Central memory CD8-positive, alpha-beta T cell (primary cell): ENCODE results near the gene HDAC4.

ENCODE experiments used
- ATAC-seq: fragments of 150-1000 bp; cut with Tn5 transposase; replicated peaks from 2 replicates; pipeline ENCODE4 v1.10.0; 2022; ENCODE audit warnings: mild to moderate bottlenecking, moderate FRiP score, moderate number of reproducible peaks; ENCODE audit not compliant: poor library complexity, severe bottlenecking; ENCODE audit errors: extremely low read depth
- DNase-seq, 2 donors: peaks; one replicate each; pipeline ENCODE4 v3.0.0; 2021; ENCODE audit warnings: low spot score in 2 of 2
- H3K27ac Mint-ChIP-seq: one replicate; pipeline ENCODE4 v1.8.0; 2022; ENCODE audit warnings: low read depth, mild to moderate bottlenecking, moderate library complexity, mixed read lengths
- H3K27me3 Mint-ChIP-seq: one replicate; pipeline ENCODE4 v1.8.0; 2022; ENCODE audit warnings: mixed read lengths
- H3K36me3 Mint-ChIP-seq: one replicate; pipeline ENCODE4 v1.8.0; 2022; ENCODE audit warnings: mild to moderate bottlenecking, moderate library complexity, mixed read lengths; ENCODE audit not compliant: insufficient read depth
- H3K4me1 Mint-ChIP-seq: one replicate; pipeline ENCODE4 v1.8.0; 2022; ENCODE audit warnings: mixed read lengths
- H3K4me3 Mint-ChIP-seq: one replicate; pipeline ENCODE4 v1.8.0; 2022; ENCODE audit warnings: mild to moderate bottlenecking, moderate library complexity, mixed read lengths
- H3K9me3 Mint-ChIP-seq: one replicate; pipeline ENCODE4 v1.8.0; 2022; ENCODE audit warnings: mixed read lengths

HDAC4 gene

DNA sequence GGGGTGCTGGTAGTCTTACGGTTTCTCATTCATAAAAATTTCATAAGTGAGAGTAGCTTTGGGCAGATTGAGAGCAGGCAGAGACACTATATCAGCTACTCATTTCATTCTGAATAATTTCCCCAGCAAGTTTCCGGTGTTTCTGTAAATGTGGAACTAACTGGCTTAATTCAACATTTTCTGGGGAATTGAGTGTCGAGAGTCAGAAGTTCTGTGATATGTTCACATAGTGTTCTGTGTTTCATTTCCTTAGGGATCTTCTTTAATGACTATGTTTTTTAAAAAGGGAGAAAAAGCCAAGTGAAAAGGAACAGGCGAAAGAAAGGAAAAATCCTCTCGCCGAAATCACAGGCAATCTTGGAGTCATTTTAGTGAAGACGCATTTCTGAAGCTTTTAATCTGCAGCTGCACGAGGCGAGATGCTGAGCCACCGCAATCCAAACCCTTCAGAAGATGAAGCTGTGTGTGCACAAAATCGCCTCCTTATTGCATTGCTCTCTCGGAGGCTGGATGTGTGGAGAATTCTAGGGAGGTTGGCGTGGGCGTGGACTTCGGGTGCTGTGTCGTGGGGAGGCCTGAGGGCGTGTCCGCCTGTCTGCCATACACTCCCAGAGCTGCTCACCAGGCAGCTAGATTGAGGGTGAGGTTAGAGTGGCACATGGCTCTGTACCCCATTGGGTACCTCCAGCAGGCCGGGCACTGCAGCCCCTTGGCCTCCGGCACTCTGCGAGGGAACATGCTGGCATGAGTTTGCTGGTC lies 38.4 kb upstream of the HDAC4 start:
- no peak overlapping the region for H3K27ac Mint-ChIP-seq
- H3K27me3 Mint-ChIP-seq = peaks cover 53% of the 10 kb centered on the region
- H3K9me3 Mint-ChIP-seq = no peaks in the 10 kb centered on the region
- H3K4me1 Mint-ChIP-seq = peaks cover 31% of the 10 kb centered on the region
- no peak overlapping the region for H3K4me3 Mint-ChIP-seq
- ATAC-seq (no peak), DNase-seq (no peak)
- no peaks in the 10 kb centered on the region for H3K36me3 Mint-ChIP-seq

DNA sequence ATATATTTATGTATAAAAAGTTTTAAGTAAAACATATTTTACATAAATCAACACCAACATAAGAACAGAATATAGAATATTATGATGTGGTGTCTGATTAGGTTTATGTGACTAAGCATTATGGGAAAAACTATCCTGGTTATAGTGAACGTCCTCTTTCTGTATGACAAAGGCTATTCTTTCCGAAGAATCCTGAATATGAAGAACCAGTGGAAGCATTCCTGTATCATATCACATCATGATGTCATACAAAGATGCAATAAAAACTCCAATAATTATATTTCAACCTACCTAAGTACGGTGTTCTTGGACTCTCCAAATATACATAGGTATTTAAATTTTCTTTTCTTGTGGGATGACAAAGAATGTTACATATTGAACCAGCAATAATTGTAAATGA lies 37.5 kb upstream of the HDAC4 start:
- DNase-seq (no peak), ATAC-seq (no peak)
- peaks cover 7% of the 10 kb centered on the region for H3K9me3 Mint-ChIP-seq
- peaks cover 27% of the 10 kb centered on the region for H3K4me1 Mint-ChIP-seq
- H3K36me3 Mint-ChIP-seq = no peaks in the 10 kb centered on the region
- H3K27ac Mint-ChIP-seq = no peak overlapping the region
- peaks cover 45% of the 10 kb centered on the region for H3K27me3 Mint-ChIP-seq
- H3K4me3 Mint-ChIP-seq = no peak overlapping the region

DNA sequence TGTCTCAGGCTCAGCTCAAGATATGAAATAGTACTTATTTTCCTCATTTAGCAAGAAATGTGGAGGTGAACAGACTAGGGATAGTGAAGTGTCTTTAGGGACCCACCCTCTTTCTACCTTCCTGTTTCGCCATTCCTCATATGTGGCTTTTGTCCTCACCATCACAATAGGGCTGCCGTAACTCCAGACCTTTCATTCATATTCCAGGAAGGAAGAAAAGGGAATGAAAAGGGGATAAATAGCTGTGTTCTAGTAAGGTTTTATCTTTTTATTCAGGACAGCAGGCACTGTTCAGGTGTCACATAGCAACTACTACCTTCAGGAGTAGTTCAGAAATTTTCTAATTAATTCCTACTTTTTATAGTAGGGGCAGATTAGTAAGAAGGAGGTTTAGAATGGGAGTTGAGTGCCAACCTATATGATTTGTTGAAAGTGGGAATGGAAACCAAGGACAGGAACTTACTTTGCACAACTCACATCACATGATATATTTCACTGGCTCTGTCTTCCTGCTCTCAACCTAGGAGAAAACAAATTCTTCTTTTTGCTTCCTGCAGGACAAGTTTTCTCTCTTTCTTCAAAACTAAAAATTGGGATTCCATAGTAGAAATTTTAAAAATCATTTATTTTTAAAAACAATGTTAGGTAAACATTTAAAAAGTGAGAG lies 36.0 kb upstream of the HDAC4 start:
- ATAC-seq (no peak), DNase-seq (no peak)
- Mint-ChIP-seq H3K4me3 (no peak overlapping the region), H3K27me3 (peaks cover 39% of the 10 kb centered on the region), H3K36me3 (no peaks in the 10 kb centered on the region), H3K27ac (no peak overlapping the region), H3K4me1 (peaks cover 16% of the 10 kb centered on the region), H3K9me3 (peaks cover 11% of the 10 kb centered on the region)

DNA sequence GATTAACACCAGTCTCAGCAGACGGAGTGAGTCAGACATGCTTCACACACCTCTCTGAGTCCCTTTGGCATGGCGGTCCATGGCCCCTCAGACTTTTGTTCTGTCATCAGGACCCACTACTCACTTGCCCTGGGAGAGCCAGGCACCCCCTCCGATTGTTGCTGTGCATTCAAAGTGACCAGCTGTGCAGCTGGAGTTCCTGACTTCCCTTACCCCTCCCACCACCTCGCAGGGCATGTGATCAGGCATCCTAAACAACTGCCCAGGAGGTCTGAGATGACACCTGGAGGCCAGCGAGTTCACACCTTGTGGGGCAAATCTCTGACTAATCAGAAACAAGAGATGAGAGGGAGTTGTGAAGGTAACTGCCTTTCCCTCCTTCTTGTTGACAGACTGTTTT lies 35.3 kb upstream of the HDAC4 start:
- Mint-ChIP-seq H3K4me1 (peaks cover 8% of the 10 kb centered on the region), H3K27ac (no peak overlapping the region), H3K36me3 (no peaks in the 10 kb centered on the region), H3K4me3 (no peak overlapping the region), H3K9me3 (peaks cover 11% of the 10 kb centered on the region), H3K27me3 (peaks cover 38% of the 10 kb centered on the region)
- DNase-seq (no peak), ATAC-seq (no peak)

DNA sequence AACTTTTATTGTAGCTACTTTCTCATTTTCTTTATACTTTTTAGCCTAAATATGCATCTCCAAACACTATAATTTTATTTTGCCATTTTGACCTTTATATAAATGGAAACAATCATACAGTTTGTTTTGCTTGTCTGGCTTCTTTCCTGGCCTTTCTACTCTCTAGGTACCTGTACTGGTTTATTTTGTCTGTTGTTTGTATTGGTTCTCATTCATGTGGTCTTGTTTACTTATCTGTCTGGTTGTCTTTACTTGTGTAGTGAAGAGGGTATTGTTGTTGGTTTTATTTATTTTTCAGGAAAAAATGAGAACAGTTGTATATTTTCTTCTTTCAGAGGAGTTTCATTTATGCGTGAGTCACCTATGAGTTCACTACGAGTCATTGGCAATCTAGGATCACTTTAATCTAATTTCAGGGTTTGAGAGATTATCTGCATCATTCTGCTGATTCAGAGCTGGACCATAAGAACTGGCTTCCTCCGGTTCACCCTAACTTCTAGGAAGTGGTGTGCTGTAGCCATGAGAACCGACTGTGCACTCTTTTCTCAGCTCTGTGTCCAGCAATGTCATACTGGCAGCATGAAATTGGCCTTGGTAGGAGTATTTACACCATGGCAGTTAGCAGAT lies 33.1 kb upstream of the HDAC4 start:
- Mint-ChIP-seq H3K36me3 (no peaks in the 10 kb centered on the region), H3K4me1 (no peaks in the 10 kb centered on the region), H3K4me3 (no peak overlapping the region), H3K27me3 (peaks cover 17% of the 10 kb centered on the region), H3K9me3 (peaks cover 11% of the 10 kb centered on the region), H3K27ac (no peak overlapping the region)
- no peak for DNase-seq
- ATAC-seq = no peak

DNA sequence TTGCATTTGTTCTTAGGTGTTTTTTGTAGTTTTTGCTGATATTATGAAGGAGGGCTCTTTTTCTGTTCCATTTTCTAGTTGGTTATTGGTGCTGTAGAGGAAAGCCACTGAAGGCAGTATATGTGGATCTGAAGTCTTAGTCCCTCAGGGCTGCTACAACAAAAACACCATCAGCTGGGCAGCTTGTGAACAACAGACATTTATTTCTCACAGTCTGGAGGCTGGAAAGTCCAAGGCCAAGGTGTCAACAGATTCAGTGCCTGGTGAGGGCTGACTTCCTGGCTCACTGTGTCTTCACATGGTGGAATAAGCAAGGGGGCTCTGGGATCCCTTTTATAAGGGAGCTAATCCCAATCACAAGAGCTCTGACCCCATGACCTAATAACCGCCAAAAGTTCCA lies 31.4 kb upstream of the HDAC4 start:
- Mint-ChIP-seq H3K27me3 (peaks cover 9% of the 10 kb centered on the region), H3K9me3 (peaks cover 11% of the 10 kb centered on the region), H3K4me3 (no peak overlapping the region), H3K27ac (no peak overlapping the region), H3K36me3 (no peaks in the 10 kb centered on the region), H3K4me1 (no peaks in the 10 kb centered on the region)
- ATAC-seq (no peak), DNase-seq (no peak)

DNA sequence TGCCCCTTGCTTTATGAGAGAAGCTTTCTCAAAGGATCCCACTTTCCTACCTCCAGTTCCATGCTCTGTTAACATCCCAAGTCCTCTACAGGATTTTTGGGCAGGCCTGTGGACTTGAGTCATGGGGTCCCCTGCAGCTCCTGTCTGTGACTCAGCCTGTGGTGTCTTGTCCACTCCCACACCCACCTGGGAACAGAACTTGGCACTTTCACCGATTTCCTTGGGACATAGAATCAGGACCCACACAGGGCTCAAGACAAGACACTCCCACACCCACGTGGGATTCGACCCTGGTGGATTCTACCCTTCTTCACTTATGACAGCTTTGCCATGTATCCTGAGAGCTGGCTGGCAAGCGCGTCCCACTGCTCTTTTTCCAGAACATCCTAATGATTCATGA lies 30.7 kb upstream of the HDAC4 start:
- peaks cover 7% of the 10 kb centered on the region for H3K27me3 Mint-ChIP-seq
- no peaks in the 10 kb centered on the region for H3K36me3 Mint-ChIP-seq
- no peak overlapping the region for H3K27ac Mint-ChIP-seq
- H3K9me3 Mint-ChIP-seq = peaks cover 11% of the 10 kb centered on the region
- DNase-seq (no peak), ATAC-seq (no peak)
- H3K4me3 Mint-ChIP-seq = no peak overlapping the region
- H3K4me1 Mint-ChIP-seq = no peaks in the 10 kb centered on the region

DNA sequence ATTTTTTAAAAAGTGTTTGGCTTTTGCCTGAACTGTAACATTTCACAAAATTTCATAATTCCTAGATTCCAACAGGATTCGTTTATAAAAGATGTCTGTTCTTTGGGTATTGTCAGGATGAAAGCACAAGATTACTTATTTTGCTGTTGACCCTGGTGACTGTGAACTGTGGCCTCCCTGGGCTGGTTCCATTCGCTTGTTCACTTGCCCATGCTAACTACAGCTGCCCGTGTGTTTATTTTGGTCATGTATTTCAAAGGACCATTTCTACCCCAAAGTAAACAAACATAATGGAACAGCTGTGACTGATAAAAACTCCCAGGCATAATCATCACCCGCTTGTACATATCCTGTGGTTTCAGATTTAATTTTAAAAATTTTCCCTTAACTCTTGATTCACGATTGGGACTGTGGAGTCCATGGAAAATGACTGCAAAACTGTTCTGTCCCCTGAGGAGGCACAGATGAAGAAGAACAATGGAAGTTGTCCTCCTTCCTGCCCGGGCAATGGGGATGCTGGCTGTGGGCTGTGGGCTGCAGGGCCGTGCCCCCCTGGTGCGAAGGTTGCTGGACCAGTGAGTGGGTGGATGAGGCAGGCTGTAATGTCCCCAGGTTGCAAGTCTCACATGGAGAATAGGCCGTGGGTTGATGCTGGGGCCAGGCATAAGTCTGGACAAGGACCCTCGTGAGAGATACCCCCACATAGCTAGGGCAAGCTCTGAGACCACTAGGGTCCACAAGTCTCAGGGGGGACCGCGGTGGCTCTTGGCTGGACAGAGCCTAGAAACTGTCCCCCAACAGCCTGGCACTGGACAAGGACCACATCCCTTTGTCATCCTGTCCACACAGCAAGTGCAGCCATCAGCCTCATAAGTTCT lies 28.9 kb upstream of the HDAC4 start:
- Mint-ChIP-seq H3K9me3 (peaks cover 11% of the 10 kb centered on the region), H3K27ac (no peak overlapping the region), H3K4me3 (no peak overlapping the region), H3K4me1 (no peaks in the 10 kb centered on the region), H3K27me3 (peaks cover 21% of the 10 kb centered on the region), H3K36me3 (no peaks in the 10 kb centered on the region)
- no peak for ATAC-seq
- DNase-seq = no peak

DNA sequence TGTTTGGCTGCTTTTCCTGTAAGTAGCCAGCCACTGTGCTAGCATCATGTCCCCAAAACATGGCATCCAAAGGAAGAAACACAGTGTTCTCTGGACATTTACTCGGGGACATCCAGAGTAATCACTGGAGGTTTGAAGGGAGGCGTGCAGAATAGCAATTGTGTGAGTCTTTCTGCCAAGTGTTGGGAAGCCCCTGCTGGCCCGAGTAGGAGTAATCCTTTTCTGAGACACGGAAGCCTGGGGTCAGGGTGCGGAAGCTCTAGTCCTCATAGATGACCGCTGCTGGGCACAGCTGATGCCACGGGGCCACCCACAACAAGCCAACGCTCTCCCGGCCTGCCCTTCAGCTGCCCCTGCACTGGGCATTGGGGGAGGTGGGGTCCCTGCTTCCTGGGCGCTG lies 24.8 kb upstream of the HDAC4 start:
- Mint-ChIP-seq H3K27me3 (peaks cover 32% of the 10 kb centered on the region), H3K4me3 (no peak overlapping the region), H3K27ac (no peak overlapping the region), H3K36me3 (no peaks in the 10 kb centered on the region), H3K4me1 (no peaks in the 10 kb centered on the region), H3K9me3 (no peaks in the 10 kb centered on the region)
- ATAC-seq (no peak), DNase-seq (no peak)

DNA sequence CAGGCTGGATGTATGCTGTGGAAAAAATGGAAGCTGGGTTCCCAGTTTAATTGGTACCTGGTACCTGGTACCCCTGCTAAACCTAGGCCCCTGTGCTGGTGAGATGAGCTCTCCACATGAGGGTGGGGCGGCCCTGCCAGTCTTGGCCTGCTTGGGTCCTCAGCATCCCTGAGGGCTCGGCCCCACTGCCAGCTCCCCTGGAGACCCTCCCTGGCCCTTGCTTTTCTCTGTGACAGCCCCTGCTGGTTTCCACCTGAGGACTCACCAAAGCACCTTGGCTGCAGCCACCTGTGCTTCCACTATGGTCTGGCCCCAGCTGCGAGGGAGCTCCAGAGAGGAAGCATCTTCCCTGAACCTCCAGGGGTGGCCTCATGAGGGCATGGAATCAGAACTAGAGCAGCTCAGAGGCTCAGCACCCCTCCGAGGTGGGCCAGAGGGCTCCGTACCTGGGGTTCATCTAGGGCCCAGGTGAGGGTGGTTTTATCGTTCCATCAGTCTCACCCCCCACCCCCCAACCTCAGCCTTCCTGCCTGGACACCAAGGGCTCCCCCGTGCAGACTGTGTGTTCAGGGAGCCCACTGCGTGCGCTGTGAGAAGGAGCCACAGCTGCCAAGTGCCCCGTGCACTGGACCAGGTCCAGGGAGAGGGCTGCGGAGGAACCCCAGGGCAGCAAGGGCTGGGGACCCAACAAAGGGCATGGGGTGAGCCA lies 23.7 kb upstream of the HDAC4 start:
- peaks cover 44% of the 10 kb centered on the region for H3K27me3 Mint-ChIP-seq
- DNase-seq (no peak), ATAC-seq (no peak)
- H3K9me3 Mint-ChIP-seq = no peaks in the 10 kb centered on the region
- no peak overlapping the region for H3K4me3 Mint-ChIP-seq
- no peaks in the 10 kb centered on the region for H3K4me1 Mint-ChIP-seq
- H3K27ac Mint-ChIP-seq = no peak overlapping the region
- no peaks in the 10 kb centered on the region for H3K36me3 Mint-ChIP-seq

DNA sequence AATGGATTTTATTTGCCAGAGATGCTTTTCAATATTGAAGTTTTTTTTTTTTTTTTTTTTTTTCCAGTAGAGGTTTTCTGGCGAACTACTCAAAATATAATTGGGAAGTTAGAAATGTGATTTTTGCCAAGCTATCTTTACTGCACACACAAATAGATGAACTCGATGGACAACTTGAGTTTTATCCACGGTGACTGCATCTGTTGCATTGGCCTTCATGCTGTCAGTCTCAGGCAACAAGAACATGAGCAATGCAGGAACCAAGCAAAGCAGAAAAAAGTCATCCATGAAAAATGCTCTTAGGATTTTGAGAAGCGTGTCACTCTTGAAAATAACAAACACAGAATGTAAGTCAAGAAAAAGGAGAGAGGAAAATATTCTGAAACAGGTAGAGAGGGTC lies 22.7 kb upstream of the HDAC4 start:
- DNase-seq (no peak), ATAC-seq (no peak)
- Mint-ChIP-seq H3K4me1 (no peaks in the 10 kb centered on the region), H3K4me3 (no peak overlapping the region), H3K27ac (no peak overlapping the region), H3K27me3 (peaks cover 53% of the 10 kb centered on the region), H3K9me3 (no peaks in the 10 kb centered on the region), H3K36me3 (no peaks in the 10 kb centered on the region)

DNA sequence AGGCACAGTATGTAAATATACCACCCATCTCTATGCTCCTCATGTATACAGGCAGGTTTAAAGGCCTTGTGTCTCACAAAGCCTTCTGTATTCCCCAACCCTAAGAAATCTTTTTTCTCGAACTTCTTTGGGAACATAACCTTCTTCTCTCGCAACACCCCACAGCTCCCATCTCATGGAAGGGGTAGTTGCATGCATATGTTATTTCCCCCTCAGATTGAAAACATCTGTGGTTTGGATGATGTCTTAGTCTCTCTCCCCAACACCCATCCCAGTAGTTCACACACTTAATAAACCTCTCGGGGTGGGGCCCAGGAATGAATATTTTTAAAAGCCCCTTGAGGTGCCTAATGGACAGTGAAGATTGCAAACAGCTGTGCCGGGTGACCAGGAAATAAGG lies 21.0 kb upstream of the HDAC4 start:
- no peak for ATAC-seq
- Mint-ChIP-seq H3K4me1 (no peaks in the 10 kb centered on the region), H3K36me3 (no peaks in the 10 kb centered on the region), H3K27me3 (peaks cover 69% of the 10 kb centered on the region), H3K4me3 (no peak overlapping the region), H3K27ac (no peak overlapping the region), H3K9me3 (no peaks in the 10 kb centered on the region)
- no peak for DNase-seq
